Esophagus squamous epithelium (tissue), 5 donors: ENCODE results near the gene ALG9. TPM values are rescaled to one million over a fixed set of nuclear protein-coding genes. Genes with fewer than 3 reads are reported as not detected.
A peak's percentile ranks its signal among the peaks of the same experiment; 100 is the strongest.

Experiments used
- DNase-seq: peaks from one replicate; lab custom pipeline; 2025; lab: John Stamatoyannopoulos, UW
- H3K27ac ChIP-seq, 4 donors: fragments of 200-600 bp; sonication (generic); one replicate each; pipeline ENCODE4 v1.5.1; 2016 to 2019; ENCODE audit warnings: mild to moderate bottlenecking in 1 of 4
- H3K27me3 ChIP-seq, 4 donors: fragments of 200-600 bp; sonication (generic); 1 replicate in 3 of 4; 2 replicates in 1 of 4; pipeline versions ENCODE4 v1.5.1 to v1.6.0; 2017 to 2021; ENCODE audit warnings: antibody characterized with exemption in 1 of 4
- H3K36me3 ChIP-seq, 3 donors: fragments of 200-600 bp; sonication (generic); one replicate each; pipeline ENCODE4 v1.5.1; 2016 to 2019
- H3K4me1 ChIP-seq, 3 donors: fragments of 200-600 bp; sonication (generic); one replicate each; pipeline ENCODE4 v1.5.1; 2017 to 2019
- H3K4me3 ChIP-seq, 4 donors: fragments of 200-600 bp; sonication (generic); 1 replicate in 3 of 4; 2 replicates in 1 of 4; pipeline ENCODE4 v1.5.1; 2016 to 2019; ENCODE audit warnings: mild to moderate bottlenecking in 2 of 4, moderate library complexity in 1 of 4
- H3K9me3 ChIP-seq, 3 donors: fragments of 200-600 bp; sonication (generic); one replicate each; pipeline ENCODE4 v1.5.1; 2016 to 2019
- CTCF ChIP-seq, 6 experiments: fragments of 450-650 bp in 4 of 6; fragments of 200-600 bp in 2 of 6; sonication (generic) in 2 of 6; IDR thresholded peaks; one replicate each; pipeline ENCODE4 v1.5.1; 2016 to 2019; ENCODE audit warnings: antibody characterized with exemption in 6 of 6, mild to moderate bottlenecking in 4 of 6, moderate library complexity in 4 of 6
- POLR2A ChIP-seq, 4 donors: fragments of 450-650 bp; IDR thresholded peaks; one replicate each; pipeline ENCODE4 v1.6.1; 2017; ENCODE audit warnings: antibody characterized with exemption in 4 of 4, mild to moderate bottlenecking in 4 of 4, moderate library complexity in 3 of 4
- WGBS, 2 donors: methylation state at CpG; one replicate each; pipeline ENCODE4 v1.1.5; 2018; 5-methylcytosine and 5-hydroxymethylcytosine counted together
- intact Hi-C: fragments of 100-400 bp; cut with DNase I; formaldehyde crosslinking; loops from one replicate; pipeline ENCODE4 v1.15.0; 2022
- small RNA-seq, 4 donors: library from RNA; depleted of rRNA; stranded (forward); fragments of <200 nt; gene quantifications; one replicate each; pipeline ENCODE3, GENCODE V24; 2016
- total RNA-seq, 4 donors: library from RNA; depleted of rRNA; stranded (reverse); fragments of >200 nt; gene quantifications; one replicate each; pipeline ENCODE4 v1.1.0, GENCODE V29; 2016
- donor health status: DM: yes; HTN: yes; CAD: no.

The ALG9 gene
- total RNA-seq, 4 donors from 2014 or later, result 18.7 to 29.4 (median 21.8) TPM

- peaks cover 0 to 38% (median 5%) of the 10 kb centered on the region in 3 donors for H3K36me3 ChIP-seq
- peak overlapping the region; percentile 85 to 98 (median 92) for H3K27ac ChIP-seq
- WGBS, 2 donors, result 51 to 58% methylated on average over 8 to 12 of the region's 15 CpGs
- H3K9me3 ChIP-seq, result no peaks in the 10 kb centered on the region
- no peak overlapping the region for H3K4me3 ChIP-seq
- no peak for DNase-seq
- TF ChIP-seq POLR2A (IDR thresholded peaks at IDR 0.05) (no peak), CTCF (IDR thresholded peaks at IDR 0.05) (no peak)
- no peaks in the 10 kb centered on the region for H3K27me3 ChIP-seq
- peaks cover 47 to 75% (median 71%) of the 10 kb centered on the region in 3 donors for H3K4me1 ChIP-seq
- intact Hi-C loops, result no loop called here
Observed at GRCh38 chr11:111736621-111737443, 134.5 kb downstream of the ALG9 start.

Small RNAs within 50 kb of the gene (small RNA-seq; reads per million reads assigned to genes)
- gene GNG5P3 (0 reads per million in 4 donors), gene RPL37AP8 (0 to 0.74 (median 0) reads per million in 4 donors)

Other genes starting within 250 kb of the ALG9 start
- gene PPP2R1B, start 105.2 kb downstream of the ALG9 start, total RNA-seq, result 10 to 100 TPM; 17.6 to 39.7 (median 27.7) TPM
- 1 to 10 TPM; 1.1 to 3.3 (median 2.8) TPM for gene FDXACB1, start 7.6 kb upstream of the ALG9 start, total RNA-seq
- gene CFAP68, start 8.0 kb upstream of the ALG9 start, total RNA-seq, result 10 to 100 TPM; 12.7 to 28.8 (median 17.7) TPM
- 10 to 100 TPM; 22.9 to 85.0 (median 45.2) TPM for gene CRYAB, start 40.2 kb upstream of the ALG9 start, total RNA-seq
- gene HSPB2, start 41.2 kb upstream of the ALG9 start, total RNA-seq, result under 1 TPM in 1 of 4 donors, not detected in 3; 0.19 TPM
- gene C11orf52, start 47.3 kb upstream of the ALG9 start, total RNA-seq, result 10 to 100 TPM in 1 of 4 donors, 1 to 10 TPM in 3; 2.4 to 10.2 (median 3.7) TPM
- gene DIXDC1, start 65.8 kb upstream of the ALG9 start, total RNA-seq, result 10 to 100 TPM in 2 of 4 donors, 1 to 10 TPM in 2; 2.8 to 26.1 (median 9.2) TPM
- gene DLAT, start 153.8 kb upstream of the ALG9 start, total RNA-seq, result 10 to 100 TPM; 28.9 to 56.5 (median 39.4) TPM
- 1 to 10 TPM; 1.7 to 3.3 (median 2.8) TPM for gene PIH1D2, start 202.4 kb upstream of the ALG9 start, total RNA-seq
- 10 to 100 TPM in 3 of 4 donors, 1 to 10 TPM in 1; 8.2 to 19.4 (median 13.7) TPM for gene NKAPD1, start 202.7 kb upstream of the ALG9 start, total RNA-seq
- gene TIMM8B, start 215.2 kb upstream of the ALG9 start, total RNA-seq, result 10 to 100 TPM; 43.5 to 65.3 (median 62.1) TPM
- gene SDHD, start 215.3 kb upstream of the ALG9 start, total RNA-seq, result 100 to 1,000 TPM in 3 of 4 donors, 10 to 100 TPM in 1; 78.5 to 155 (median 122) TPM